ENCODE results near the gene REPIN1.
"Not testable (repeated sequence)": the region's sequence is repeated elsewhere in the genome, so short reads cannot be mapped to it uniquely, and the experiment has no call there.

Gene REPIN1

DNA sequence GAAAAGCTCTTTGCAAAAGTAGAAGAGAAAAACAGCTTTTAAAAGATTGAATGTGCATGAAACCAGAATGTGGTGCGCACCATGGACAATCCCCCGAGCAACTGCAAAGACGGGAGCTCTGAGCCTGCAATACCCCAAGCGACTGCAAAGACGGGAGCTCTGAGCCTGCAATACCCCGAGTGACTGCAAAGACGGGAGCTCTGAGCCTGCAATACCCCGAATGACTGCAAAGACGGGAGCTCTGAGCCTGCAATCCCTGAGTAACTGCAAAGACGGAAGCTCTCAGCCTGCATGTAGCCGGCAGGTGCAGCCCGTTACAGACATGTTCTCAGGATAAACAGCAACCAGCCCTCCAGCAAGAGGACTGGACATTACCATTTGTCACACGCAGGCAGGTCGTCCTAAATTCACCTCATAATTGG, 16.7 kb downstream of the REPIN1 start:
- H3K79me2 ChIP-seq (ENCODE audit: insufficient read depth, low read length), result peaks cover 46% of the 10 kb centered on the region
- no peaks in the 10 kb centered on the region for H3F3A ChIP-seq (ENCODE audit: low read depth)
- H3K27me3 ChIP-seq (ENCODE audit: insufficient read depth, low read length, poor library complexity, severe bottlenecking), result no peaks in the 10 kb centered on the region
- H3K9me2 ChIP-seq (replicated peaks; ENCODE audit: low read depth, low read length), result no peaks in the 10 kb centered on the region
- H4K20me1 ChIP-seq (ENCODE audit: insufficient read depth, low read length, poor library complexity, severe bottlenecking), result peaks cover 7% of the 10 kb centered on the region
- no peaks in the 10 kb centered on the region for H3K9me3 ChIP-seq (ENCODE audit: insufficient read depth, low read depth, low read length)
- TF ChIP-seq, protein P1, sequence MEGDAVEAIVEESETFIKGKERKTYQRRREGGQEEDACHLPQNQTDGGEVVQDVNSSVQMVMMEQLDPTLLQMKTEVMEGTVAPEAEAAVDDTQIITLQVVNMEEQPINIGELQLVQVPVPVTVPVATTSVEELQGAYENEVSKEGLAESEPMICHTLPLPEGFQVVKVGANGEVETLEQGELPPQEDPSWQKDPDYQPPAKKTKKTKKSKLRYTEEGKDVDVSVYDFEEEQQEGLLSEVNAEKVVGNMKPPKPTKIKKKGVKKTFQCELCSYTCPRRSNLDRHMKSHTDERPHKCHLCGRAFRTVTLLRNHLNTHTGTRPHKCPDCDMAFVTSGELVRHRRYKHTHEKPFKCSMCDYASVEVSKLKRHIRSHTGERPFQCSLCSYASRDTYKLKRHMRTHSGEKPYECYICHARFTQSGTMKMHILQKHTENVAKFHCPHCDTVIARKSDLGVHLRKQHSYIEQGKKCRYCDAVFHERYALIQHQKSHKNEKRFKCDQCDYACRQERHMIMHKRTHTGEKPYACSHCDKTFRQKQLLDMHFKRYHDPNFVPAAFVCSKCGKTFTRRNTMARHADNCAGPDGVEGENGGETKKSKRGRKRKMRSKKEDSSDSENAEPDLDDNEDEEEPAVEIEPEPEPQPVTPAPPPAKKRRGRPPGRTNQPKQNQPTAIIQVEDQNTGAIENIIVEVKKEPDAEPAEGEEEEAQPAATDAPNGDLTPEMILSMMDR (conservative IDR thresholded peaks at IDR 0.05; ENCODE audit: low read length), result no peak
- no peak for TF ChIP-seq EZH2phosphoT487 (IDR thresholded peaks at IDR 0.05; ENCODE audit: borderline replicate concordance)
- H3K4me2 ChIP-seq (ENCODE audit: low read depth, low read length, poor library complexity, severe bottlenecking), result no peak overlapping the region
- no peak overlapping the region for H3K4me3 ChIP-seq (ENCODE audit: low read length, poor library complexity, severe bottlenecking)
- no peak overlapping the region for H2AFZ ChIP-seq (ENCODE audit: low read length)
- no peak overlapping the region for H3K9ac ChIP-seq (ENCODE audit: low read depth, low read length, poor library complexity, severe bottlenecking)
- H3K36me3 ChIP-seq (ENCODE audit: insufficient read depth, low read length), result no peaks in the 10 kb centered on the region; the same call in 1 of the 2 replicates
- peaks cover 32% of the 10 kb centered on the region for H3K4me1 ChIP-seq (ENCODE audit: insufficient read depth, low read length, poor library complexity, severe bottlenecking)

DNA sequence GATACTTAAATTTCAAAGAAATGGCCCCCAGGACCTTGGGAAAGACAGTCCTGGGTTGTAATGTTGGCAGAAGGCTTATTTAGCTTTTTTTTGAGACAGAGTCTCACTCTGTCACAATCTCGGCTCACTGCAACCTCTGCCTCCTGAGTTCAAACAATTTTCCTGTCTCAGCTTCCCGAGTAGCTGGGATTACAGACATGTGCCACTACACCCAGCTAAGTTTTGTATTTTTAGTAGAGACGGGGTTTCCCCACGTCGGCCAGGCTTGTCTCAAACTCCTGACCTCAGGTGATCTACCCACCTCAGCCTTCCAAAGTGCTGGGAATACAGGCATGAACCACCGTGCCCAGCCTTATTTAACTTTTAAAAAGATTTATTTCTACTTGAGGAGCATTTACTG, 17.3 kb downstream of the REPIN1 start:
- Histone ChIP-seq H3K79me2 (ENCODE audit: insufficient read depth, low read length) (peaks cover 41% of the 10 kb centered on the region), H3K4me1 (ENCODE audit: insufficient read depth, low read length, poor library complexity, severe bottlenecking) (peaks cover 26% of the 10 kb centered on the region)
- not testable (repeated sequence) for H3K36me3 ChIP-seq (ENCODE audit: insufficient read depth, low read length); H3K4me3 ChIP-seq (ENCODE audit: low read length, poor library complexity, severe bottlenecking); H3F3A ChIP-seq (ENCODE audit: low read depth); H3K9ac ChIP-seq (ENCODE audit: low read depth, low read length, poor library complexity, severe bottlenecking); H3K27me3 ChIP-seq (ENCODE audit: insufficient read depth, low read length, poor library complexity, severe bottlenecking); H3K9me2 ChIP-seq (replicated peaks; ENCODE audit: low read depth, low read length); H3K4me2 ChIP-seq (ENCODE audit: low read depth, low read length, poor library complexity, severe bottlenecking); H2AFZ ChIP-seq (ENCODE audit: low read length); H4K20me1 ChIP-seq (ENCODE audit: insufficient read depth, low read length, poor library complexity, severe bottlenecking); H3K9me3 ChIP-seq (ENCODE audit: insufficient read depth, low read depth, low read length)

DNA sequence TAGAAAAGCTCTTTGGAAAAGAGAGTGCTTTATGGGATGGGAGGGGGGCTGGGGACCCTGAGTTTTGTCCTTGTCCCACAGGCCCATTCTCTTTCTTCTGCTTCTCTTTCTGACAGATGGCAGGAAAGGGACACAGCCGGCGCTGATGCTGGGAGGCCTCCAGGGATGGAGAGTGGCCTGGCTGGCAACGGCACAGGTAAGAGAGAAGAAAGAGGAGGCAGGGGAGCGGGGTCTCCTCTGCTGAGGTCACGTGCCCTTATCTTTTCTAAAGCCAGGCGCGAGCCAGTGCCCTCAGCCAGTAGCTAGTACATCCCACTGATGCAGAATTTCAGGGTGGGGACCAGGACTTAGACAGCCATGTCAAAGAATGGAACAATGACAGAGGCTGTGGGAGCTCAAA, 19.7 kb downstream of the REPIN1 start:
- H3K9me2 ChIP-seq (replicated peaks; ENCODE audit: low read depth, low read length), result no peaks in the 10 kb centered on the region
- H3K27me3 ChIP-seq (ENCODE audit: insufficient read depth, low read length, poor library complexity, severe bottlenecking), result no peaks in the 10 kb centered on the region
- H4K20me1 ChIP-seq (ENCODE audit: insufficient read depth, low read length, poor library complexity, severe bottlenecking), result no peaks in the 10 kb centered on the region
- H3K4me3 ChIP-seq (ENCODE audit: low read length, poor library complexity, severe bottlenecking), result no peak overlapping the region
- H3K36me3 ChIP-seq (ENCODE audit: insufficient read depth, low read length), result peaks cover 4% of the 10 kb centered on the region; the same call in 1 of the 2 replicates
- H3K4me1 ChIP-seq (ENCODE audit: insufficient read depth, low read length, poor library complexity, severe bottlenecking), result peaks cover 14% of the 10 kb centered on the region
- no peaks in the 10 kb centered on the region for H3F3A ChIP-seq (ENCODE audit: low read depth)
- H3K79me2 ChIP-seq (ENCODE audit: insufficient read depth, low read length), result peaks cover 18% of the 10 kb centered on the region; the same call in 1 of the 2 replicates
- H3K9me3 ChIP-seq (ENCODE audit: insufficient read depth, low read depth, low read length), result no peaks in the 10 kb centered on the region
- H2AFZ ChIP-seq (ENCODE audit: low read length), result no peak overlapping the region
- H3K9ac ChIP-seq (ENCODE audit: low read depth, low read length, poor library complexity, severe bottlenecking), result no peak overlapping the region
- no peak overlapping the region for H3K4me2 ChIP-seq (ENCODE audit: low read depth, low read length, poor library complexity, severe bottlenecking)
- no peak for TF ChIP-seq EZH2phosphoT487 (IDR thresholded peaks at IDR 0.05; ENCODE audit: borderline replicate concordance)

DNA sequence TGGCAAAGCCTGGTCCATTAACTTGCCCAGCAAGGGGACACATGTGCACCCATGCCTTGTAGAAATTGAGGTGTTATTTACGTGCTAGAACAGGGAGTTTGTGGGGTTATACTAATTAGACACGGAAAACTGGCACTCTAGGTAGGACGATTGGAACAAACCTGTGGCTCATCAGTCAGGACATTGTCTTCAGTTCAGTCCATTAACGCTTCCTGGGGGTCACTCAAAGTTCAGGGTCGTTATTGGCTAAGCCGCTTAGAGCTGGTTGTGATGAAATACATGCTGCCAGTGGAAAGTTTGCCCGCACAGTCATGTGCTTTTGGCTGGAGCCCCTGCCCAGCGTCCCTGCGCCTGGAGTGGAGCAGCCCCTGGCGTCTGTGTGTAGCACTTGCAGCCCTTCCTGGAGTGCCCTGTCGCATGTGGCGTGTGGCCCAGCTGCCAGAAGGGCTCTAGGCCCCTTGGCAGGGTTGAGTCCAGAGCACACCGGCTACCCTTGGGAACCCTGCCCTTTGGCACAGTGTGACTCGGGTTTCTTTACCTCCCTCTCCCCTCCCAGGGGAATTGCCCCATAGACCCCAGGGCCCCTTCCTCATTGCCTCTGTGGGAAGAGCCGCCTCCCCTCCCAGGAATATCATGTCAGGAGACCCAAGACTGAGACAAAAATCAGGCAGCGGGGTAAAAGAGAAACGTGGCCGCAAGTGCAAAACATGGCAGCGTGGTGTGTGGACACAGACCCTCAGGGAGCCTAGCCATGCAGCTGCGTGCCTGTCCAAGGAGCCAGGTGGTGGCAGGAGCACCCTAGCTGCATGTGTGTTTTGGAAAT, 20.3 kb downstream of the REPIN1 start:
- Histone ChIP-seq H3K4me1 (ENCODE audit: insufficient read depth, low read length, poor library complexity, severe bottlenecking) (peaks cover 8% of the 10 kb centered on the region), H3K9ac (ENCODE audit: low read depth, low read length, poor library complexity, severe bottlenecking) (no peak overlapping the region)
- TF ChIP-seq, protein P1 (conservative IDR thresholded peaks at IDR 0.05; ENCODE audit: low read length), result no peak
- no peak for TF ChIP-seq EZH2phosphoT487 (IDR thresholded peaks at IDR 0.05; ENCODE audit: borderline replicate concordance)

More for the DNA sequence above, 20.3 kb downstream of the REPIN1 start:
- peaks cover 4% of the 10 kb centered on the region; the same call in 1 of the 2 replicates for H3K36me3 ChIP-seq (ENCODE audit: insufficient read depth, low read length)
- H3F3A ChIP-seq (ENCODE audit: low read depth), result no peaks in the 10 kb centered on the region
- H3K9me3 ChIP-seq (ENCODE audit: insufficient read depth, low read depth, low read length), result no peaks in the 10 kb centered on the region
- no peaks in the 10 kb centered on the region for H3K27me3 ChIP-seq (ENCODE audit: insufficient read depth, low read length, poor library complexity, severe bottlenecking)
- no peak overlapping the region for H2AFZ ChIP-seq (ENCODE audit: low read length)
- H4K20me1 ChIP-seq (ENCODE audit: insufficient read depth, low read length, poor library complexity, severe bottlenecking), result no peaks in the 10 kb centered on the region
- no peak overlapping the region for H3K4me2 ChIP-seq (ENCODE audit: low read depth, low read length, poor library complexity, severe bottlenecking)
- peaks cover 12% of the 10 kb centered on the region; the same call in 1 of the 2 replicates for H3K79me2 ChIP-seq (ENCODE audit: insufficient read depth, low read length)
- no peak overlapping the region for H3K4me3 ChIP-seq (ENCODE audit: low read length, poor library complexity, severe bottlenecking)
- no peaks in the 10 kb centered on the region for H3K9me2 ChIP-seq (replicated peaks; ENCODE audit: low read depth, low read length)

Data from Loucy (cell line).